ENCODE data around the gene SNX33. TPM values are rescaled to one million over a fixed set of nuclear protein-coding genes. Genes with fewer than 3 reads are reported as not detected.

SNX33 gene
- total RNA-seq = 10 to 100 TPM; 12.0 to 17.2 (median 14.2) TPM
- long read RNA-seq, partial matches to known transcripts = 0 of 1 reads
- long read RNA-seq, other reads (novel, unspliced or antisense) = 1 of 1 reads

GRCh38 chr15:75647370-75648155 is at the start of gene SNX33:
TSS of gene SNX33 (plus strand) at chr15:75647912. CDS start at chr15:75649103, 1,191 bp downstream.
- 0% methylated on average over 16 of the region's 76 CpGs for WGBS (ENCODE audit: insufficient coverage, low coverage, low lambda C conversion rate, missing lambda C conversion rate)
- peak within 1 kb of the TSS; percentile 65 to 94 (median 92) for H3K4me3 ChIP-seq
- no peaks in the 10 kb centered on the region for H3K36me3 ChIP-seq
- peak within 1 kb of the TSS; percentile 85 to 98 (median 96) for H3K27ac ChIP-seq
- intact Hi-C loops (cut with DNase I) = no loop called here
- H3K4me1 ChIP-seq = peaks cover 0 to 41% (median 18%) of the 10 kb centered on the region in 4 donors
- no peaks in the 10 kb centered on the region for H3K9me3 ChIP-seq
- peak; percentile 88 to 90 (median 89) for DNase-seq
- TF ChIP-seq POLR2A (IDR thresholded peaks at IDR 0.05) (peak; percentile 90), CTCF (IDR thresholded peaks at IDR 0.05) (peak; percentile 32 to 42 (median 36))
- no peaks in the 10 kb centered on the region for H3K27me3 ChIP-seq
- peak; percentile 74 to 91 (median 88) for ATAC-seq

- peaks cover 0 to 30% (median 14%) of the 10 kb centered on the region in 4 donors for H3K4me1 ChIP-seq
- WGBS (ENCODE audit: insufficient coverage, low coverage, low lambda C conversion rate, missing lambda C conversion rate) = no CpG with 5 or more reads among the region's 4 CpGs
- H3K27me3 ChIP-seq = no peaks in the 10 kb centered on the region
- intact Hi-C loops (cut with DNase I) = no loop called here
- H3K36me3 ChIP-seq = peaks cover 0 to 15% (median 7%) of the 10 kb centered on the region in 4 donors
- no peak overlapping the region for H3K4me3 ChIP-seq
- no peak for TF ChIP-seq POLR2A (IDR thresholded peaks at IDR 0.05)
- no peak for TF ChIP-seq CTCF (IDR thresholded peaks at IDR 0.05)
- peak overlapping the region in 2 of 3 donors; percentile 9 to 71 for H3K27ac ChIP-seq
- no peaks in the 10 kb centered on the region for H3K9me3 ChIP-seq
- DNase-seq (no peak), ATAC-seq (no peak)
Observed at GRCh38 chr15:75598361-75598760, 49.4 kb upstream of the SNX33 start.

- ATAC-seq (no peak), DNase-seq (no peak)
- TF ChIP-seq POLR2A (IDR thresholded peaks at IDR 0.05) (no peak), CTCF (IDR thresholded peaks at IDR 0.05) (no peak)
- Histone ChIP-seq H3K9me3 (no peaks in the 10 kb centered on the region), H3K4me1 (peaks cover 0 to 30% (median 14%) of the 10 kb centered on the region in 4 donors), H3K27ac (no peak overlapping the region), H3K36me3 (peaks cover 0 to 24% (median 7%) of the 10 kb centered on the region in 4 donors), H3K27me3 (no peaks in the 10 kb centered on the region), H3K4me3 (no peak overlapping the region)
- WGBS (ENCODE audit: insufficient coverage, low coverage, low lambda C conversion rate, missing lambda C conversion rate) = 22% methylated on average over 2 of the region's 2 CpGs
- intact Hi-C loops (cut with DNase I) = no loop called here
Observed at GRCh38 chr15:75599401-75599800, 48.3 kb upstream of the SNX33 start.

- H3K27ac ChIP-seq = no peak overlapping the region
- TF ChIP-seq POLR2A (IDR thresholded peaks at IDR 0.05) = no peak
- no peak for TF ChIP-seq CTCF (IDR thresholded peaks at IDR 0.05)
Observed at GRCh38 chr15:75606026-75606425, 41.7 kb upstream of the SNX33 start.

More at GRCh38 chr15:75606026-75606425, 41.7 kb upstream of the SNX33 start:
- WGBS (ENCODE audit: insufficient coverage, low coverage, low lambda C conversion rate, missing lambda C conversion rate) = 94% methylated on average over 8 of the region's 8 CpGs
- Histone ChIP-seq H3K4me3 (no peak overlapping the region), H3K27me3 (no peaks in the 10 kb centered on the region), H3K9me3 (no peaks in the 10 kb centered on the region), H3K36me3 (peaks cover 0 to 69% (median 21%) of the 10 kb centered on the region in 4 donors), H3K4me1 (no peaks in the 10 kb centered on the region)
- ATAC-seq (no peak), DNase-seq (no peak)
- intact Hi-C loops (cut with DNase I) = no loop called here

Data from right lobe of liver (tissue), 6 donors.